Esophagus muscularis mucosa (tissue), 3 donors: ENCODE measurements around the gene SRSF6.

Experiments
- EP300 ChIP-seq: sonication (generic); formaldehyde crosslinking; IDR thresholded peaks from one replicate; pipeline ENCODE4 v1.6.1; 2017; ENCODE audit warnings: antibody characterized with exemption
- POLR2A ChIP-seq: fragments of 450-650 bp; IDR thresholded peaks from one replicate; pipeline ENCODE4 v1.6.1; 2017; ENCODE audit warnings: antibody characterized with exemption, moderate library complexity, mild to moderate bottlenecking, low read depth
- POLR2AphosphoS5 ChIP-seq, 2 donors: sonication (generic); formaldehyde crosslinking; IDR thresholded peaks; one replicate each; pipeline ENCODE4 v1.6.1; 2017; ENCODE audit warnings: antibody characterized with exemption in 2 of 2

- TF ChIP-seq EP300 (no peak), POLR2A (no peak), POLR2AphosphoS5 (IDR thresholded peaks at IDR 0.05) (no peak)
Measured at GRCh38 chr20:43467589-43467988, 9.9 kb downstream of the SRSF6 start.
